HEK293 (cell line): Measurements from ENCODE around the gene ETNK1.

ENCODE experiments used
- YY1 ChIP-seq: fragments of 450-650 bp; formaldehyde crosslinking; IDR thresholded peaks from 2 replicates; pipeline ENCODE4 v1.5.1; 2018; ENCODE audit warnings: missing biosample characterization, missing genetic modification characterization
- ZNF776 ChIP-seq: fragments of 450-650 bp; formaldehyde crosslinking; IDR thresholded peaks from 2 replicates; pipeline ENCODE4 v1.5.0; 2017; ENCODE audit warnings: missing biosample characterization, missing genetic modification characterization, borderline replicate concordance

DNA sequence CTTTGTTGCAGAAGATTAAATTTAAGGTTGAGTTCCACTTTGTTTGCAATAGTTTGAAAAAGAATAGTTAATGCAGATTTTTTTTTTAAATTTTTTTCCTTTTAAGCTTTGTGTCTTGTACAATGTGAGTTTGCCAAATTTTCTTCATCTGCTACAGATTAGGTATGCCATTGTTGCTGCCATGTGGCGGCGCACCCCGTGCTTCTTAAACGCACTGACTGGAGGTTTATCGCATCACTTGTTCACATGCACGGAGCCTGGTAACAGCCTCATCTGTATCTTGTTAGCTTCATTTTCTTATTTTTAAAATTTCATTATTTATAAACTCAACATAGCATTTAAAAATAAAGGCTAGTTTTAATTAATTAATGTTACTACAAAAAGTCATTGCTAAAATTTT lies 43.5 kb downstream of the ETNK1 start:
- TF ChIP-seq YY1 (tag by site-specific recombination) (no peak), ZNF776 (tag by site-specific recombination) (no peak)
